Left lung (tissue), 10 donors: ENCODE results near the gene MRM2. TPM values are rescaled to one million over a fixed set of nuclear protein-coding genes. Genes with fewer than 3 reads are reported as not detected.
A peak's percentile ranks its signal among the peaks of the same experiment; 100 is the strongest.

Experiments used
- ATAC-seq: fragments of 200-7000 bp; cut with Tn5 transposase; one replicate; pipeline ENCODE4 v1.9.1; 2020; ENCODE audit warnings: moderate library complexity
- DNase-seq, 4 donors: peaks; one replicate each; pipeline ENCODE4 v3.0.0-alpha.2; 2013 to 2020
- H3K27ac ChIP-seq, 2 donors: fragments of 200-600 bp; sonication (generic) in 1 of 2; one replicate each; pipeline versions ENCODE4 v1.5.0 to v1.8.0; 2020 to 2021
- H3K27me3 ChIP-seq, 2 donors: fragments of 200-600 bp; sonication (generic) in 1 of 2; one replicate each; pipeline versions ENCODE4 v1.5.0 to v1.8.0; 2020 to 2021
- H3K36me3 ChIP-seq, 2 donors: fragments of 200-600 bp; sonication (generic) in 1 of 2; one replicate each; pipeline versions ENCODE4 v1.5.0 to v1.8.0; 2020 to 2021
- H3K4me1 ChIP-seq, 2 donors: fragments of 200-600 bp; one replicate each; pipeline ENCODE4 v1.8.0; 2021
- H3K4me3 ChIP-seq, 2 donors: fragments of 200-600 bp; sonication (generic) in 1 of 2; one replicate each; pipeline versions ENCODE4 v1.5.0 to v1.8.0; 2020 to 2021; ENCODE audit warnings: mild to moderate bottlenecking in 1 of 2
- H3K9me3 ChIP-seq, 2 donors: fragments of 200-600 bp; sonication (generic) in 1 of 2; one replicate each; pipeline versions ENCODE4 v1.5.0 to v1.8.0; 2020 to 2021
- CTCF ChIP-seq, 2 donors: fragments of 200-600 bp; sonication (generic) in 1 of 2; IDR thresholded peaks; one replicate each; pipeline versions ENCODE4 v1.5.0 to v1.8.0; 2021; ENCODE audit warnings: antibody characterized with exemption in 2 of 2
- intact Hi-C, 2 donors: fragments of 100-400 bp; cut with DNase I; formaldehyde crosslinking; loops; one replicate each; pipeline versions ENCODE4 v1.11.2 to v1.14.2; 2022
- polyA plus RNA-seq, 6 donors: library from polyadenylated mRNA; unstranded; fragments of 120-200 nt; gene quantifications; one replicate each; pipeline ENCODE4 v1.2.1, GENCODE V29; 2013; ENCODE audit not compliant: insufficient read length in 6 of 6
- total RNA-seq, 2 donors: library from RNA; stranded (reverse); fragmentation: NEBNext Ultra II Directional; extraction: Animal tissue kit (Norgen Biotek cat#: 25700); gene quantifications; one replicate each; pipeline ENCODE4 v1.2.1, GENCODE V29; 2021
- donor health status: DM: no; HTN: yes; CAD: no.
- donor health status: DM: no; HTN: no; CAD: no.

Gene MRM2
- total and polyA plus RNA-seq, 8 donors, result 23.0 to 36.6 (median 31.2) TPM

DNA sequence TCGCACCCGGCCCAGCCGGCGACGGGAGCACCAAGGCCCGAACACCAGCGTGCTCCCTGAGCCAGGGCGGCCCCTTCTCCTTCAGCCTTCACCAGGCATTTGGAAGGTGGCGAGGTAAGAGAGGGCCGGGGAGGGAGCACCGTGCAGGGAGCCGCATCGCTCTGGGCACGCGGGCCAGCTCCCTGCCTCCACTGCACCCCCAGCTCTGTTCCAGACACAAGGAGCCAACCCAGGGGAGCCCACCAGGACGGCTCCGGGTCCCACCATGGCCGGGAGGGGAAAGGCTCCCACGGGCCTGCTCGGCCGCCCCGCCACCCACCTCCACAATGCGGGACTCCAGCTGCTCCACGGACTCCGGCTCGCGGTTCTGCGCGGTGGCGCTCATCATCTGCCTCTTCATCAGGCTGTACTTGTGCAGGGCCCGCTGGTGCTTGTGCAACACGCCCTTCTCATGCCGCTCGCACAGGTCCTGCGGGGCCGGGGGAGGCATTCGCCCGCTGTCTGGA lies 15.1 kb upstream of the MRM2 start:
- H3K4me1 ChIP-seq, result peaks cover 0 to 15% of the 10 kb centered on the region in 2 donors
- no peak overlapping the region for H3K27ac ChIP-seq
- H3K36me3 ChIP-seq, result peaks cover 0 to 57% of the 10 kb centered on the region in 2 donors
- no peaks in the 10 kb centered on the region for H3K9me3 ChIP-seq
- DNase-seq, result no peak
- intact Hi-C loops, result no loop called here
- no peak for TF ChIP-seq CTCF (IDR thresholded peaks at IDR 0.05)
- H3K27me3 ChIP-seq, result no peaks in the 10 kb centered on the region
- no peak overlapping the region for H3K4me3 ChIP-seq
- no peak for ATAC-seq

DNA sequence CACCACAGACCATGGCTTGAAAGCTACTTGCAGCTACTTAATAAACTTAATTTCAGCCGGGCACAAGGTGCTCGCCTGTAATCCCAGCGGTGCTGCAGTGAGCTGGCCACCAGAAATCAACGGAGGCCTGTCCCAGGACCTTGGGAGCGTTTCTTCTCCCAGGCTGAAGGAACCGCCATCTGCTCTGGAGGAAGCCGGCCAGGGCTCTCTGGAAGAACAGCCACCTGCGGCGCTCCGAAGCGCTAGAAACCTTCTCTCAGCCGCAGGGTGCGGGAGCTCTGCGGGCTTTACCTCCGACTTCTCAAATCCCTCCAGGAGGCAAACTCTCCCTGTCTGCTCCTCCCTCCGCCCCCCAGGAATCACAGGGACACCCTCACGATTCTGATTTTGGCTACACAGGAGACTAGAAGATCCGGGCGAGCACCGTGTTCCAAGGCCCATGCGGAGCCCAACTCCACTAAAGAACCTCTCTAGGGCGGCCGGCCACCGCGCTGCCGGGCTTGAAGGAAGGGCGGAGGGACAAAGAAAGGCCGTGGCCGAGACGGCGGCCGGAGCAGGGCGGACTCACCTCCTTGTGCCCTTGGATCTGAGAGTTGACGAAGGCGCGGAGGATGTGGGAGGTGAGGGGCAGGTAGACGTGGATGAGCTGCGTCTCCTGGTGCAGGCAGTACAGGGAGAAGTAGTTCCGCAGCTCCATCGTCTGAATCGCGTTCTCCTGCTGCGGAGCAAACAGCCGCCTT lies 14.5 kb upstream of the MRM2 start:
- H3K27me3 ChIP-seq, result no peaks in the 10 kb centered on the region
- peak in 1 of 4 donors; percentile 54 for DNase-seq
- H3K36me3 ChIP-seq, result peaks cover 0 to 59% of the 10 kb centered on the region in 2 donors
- no peak overlapping the region for H3K4me3 ChIP-seq
- intact Hi-C loops, result no loop called here
- H3K9me3 ChIP-seq, result no peaks in the 10 kb centered on the region
- H3K4me1 ChIP-seq, result peaks cover 0 to 9% of the 10 kb centered on the region in 2 donors
- no peak for TF ChIP-seq CTCF (IDR thresholded peaks at IDR 0.05)
- H3K27ac ChIP-seq, result no peak overlapping the region
- no peak for ATAC-seq

DNA sequence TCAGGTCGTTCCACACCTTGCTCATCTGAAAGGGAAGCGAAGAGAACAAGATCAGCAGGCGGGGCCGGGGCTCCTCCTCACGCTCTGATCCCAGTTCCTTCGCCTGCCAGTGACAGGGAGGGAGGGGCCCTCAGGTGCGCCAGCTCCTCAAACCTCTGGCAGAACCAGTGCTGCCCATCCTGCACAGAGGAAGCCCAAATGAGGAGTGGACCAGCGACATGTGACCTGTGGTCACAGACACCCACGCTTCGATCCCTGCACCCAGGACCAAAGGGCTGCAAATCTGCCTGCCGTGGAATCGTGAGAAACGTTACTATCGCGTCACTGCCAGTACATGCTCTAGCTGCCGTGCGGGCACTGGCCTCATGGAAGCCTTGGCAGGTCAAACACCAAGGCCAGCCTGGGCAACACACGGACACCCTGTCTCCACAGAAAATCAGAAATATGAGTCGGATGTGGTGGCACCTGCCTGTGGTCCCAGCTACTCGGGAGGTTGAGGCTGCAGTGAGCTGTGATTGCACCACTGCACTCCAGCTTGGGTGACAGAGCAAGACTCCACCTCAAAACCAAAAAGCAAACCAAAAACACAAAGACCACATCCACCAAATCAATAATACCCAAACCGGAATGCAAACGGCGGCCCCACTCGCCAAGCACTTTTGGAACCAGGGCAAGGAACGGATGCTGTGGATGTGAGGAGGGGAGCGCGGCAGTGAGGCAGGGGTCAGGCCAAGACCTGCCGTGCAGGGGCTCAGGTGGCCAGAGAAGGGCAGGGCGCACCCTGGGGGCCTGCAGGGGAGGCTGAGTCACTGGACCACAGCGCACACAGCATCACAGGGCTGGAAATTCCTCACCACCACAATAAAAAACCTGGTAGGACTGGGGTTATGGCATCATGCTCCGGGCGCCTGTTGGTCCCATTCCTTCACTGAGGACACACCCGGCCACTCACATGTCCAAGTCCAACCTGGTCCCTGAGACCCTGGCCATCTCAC lies 13.4 kb upstream of the MRM2 start:
- TF ChIP-seq CTCF (IDR thresholded peaks at IDR 0.05), result no peak
- ATAC-seq (no peak), DNase-seq (peak in 1 of 4 donors; percentile 66)
- H3K4me1 ChIP-seq, result no peaks in the 10 kb centered on the region
- no peak overlapping the region for H3K4me3 ChIP-seq
- intact Hi-C loops, result no loop called here
- no peaks in the 10 kb centered on the region for H3K27me3 ChIP-seq
- no peak overlapping the region for H3K27ac ChIP-seq
- H3K36me3 ChIP-seq, result peaks cover 0 to 64% of the 10 kb centered on the region in 2 donors
- no peaks in the 10 kb centered on the region for H3K9me3 ChIP-seq

GRCh38 chr7:2254429-2255144 lies 12.6 kb upstream of the MRM2 start:
- H3K4me1 ChIP-seq, result peaks cover under 1 to 5% of the 10 kb centered on the region in 2 donors
- no peaks in the 10 kb centered on the region for H3K9me3 ChIP-seq
- H3K4me3 ChIP-seq, result no peak overlapping the region
- intact Hi-C loops, result no loop called here
- peaks cover 0 to 62% of the 10 kb centered on the region in 2 donors for H3K36me3 ChIP-seq
- ATAC-seq (no peak), DNase-seq (peak in 1 of 4 donors; percentile 69)
- no peak overlapping the region for H3K27ac ChIP-seq
- no peak for TF ChIP-seq CTCF (IDR thresholded peaks at IDR 0.05)
- H3K27me3 ChIP-seq, result no peaks in the 10 kb centered on the region
